HepG2 (cell line): ENCODE results near the gene MBLAC1.

Source experiments
- CTCF ChIP-seq: sonication (generic); formaldehyde crosslinking; IDR thresholded peaks from 2 replicates; pipeline ENCODE4 v1.5.0; 2020; ENCODE audit warnings: mild to moderate bottlenecking, missing genetic modification reagents, moderate library complexity
- E2F5 ChIP-seq: sonication (generic); formaldehyde crosslinking; conservative IDR thresholded peaks from 2 replicates; pipeline ENCODE4 v1.4.0; 2020; ENCODE audit warnings: missing genetic modification reagents
- SRY ChIP-seq: sonication (generic); formaldehyde crosslinking; IDR thresholded peaks from 2 replicates; pipeline ENCODE4 v1.8.0; 2022; ENCODE audit warnings: mild to moderate bottlenecking, missing genetic modification reagents
- ZFX ChIP-seq: sonication (generic); formaldehyde crosslinking; IDR thresholded peaks from 2 replicates; pipeline ENCODE4 v1.4.0; 2020; ENCODE audit warnings: mild to moderate bottlenecking, low read depth, missing genetic modification reagents, moderate library complexity
- ZMAT5 ChIP-seq: sonication (generic); formaldehyde crosslinking; IDR thresholded peaks from 2 replicates; pipeline ENCODE4 v1.5.0; 2020; ENCODE audit warnings: mild to moderate bottlenecking, low read depth, missing genetic modification reagents, borderline replicate concordance
- ZNF546 ChIP-seq: sonication (generic); formaldehyde crosslinking; conservative IDR thresholded peaks from 2 replicates; pipeline ENCODE4 v1.8.1; 2023; ENCODE audit warnings: mild to moderate bottlenecking, missing genetic modification reagents
- ZNF547 ChIP-seq: sonication (generic); formaldehyde crosslinking; IDR thresholded peaks from 2 replicates; pipeline ENCODE4 v1.5.1; 2020; ENCODE audit warnings: mild to moderate bottlenecking, missing genetic modification reagents
- ZNF674 ChIP-seq: sonication (generic); formaldehyde crosslinking; IDR thresholded peaks from 2 replicates; pipeline ENCODE4 v1.5.0; 2020; ENCODE audit warnings: low read depth, mild to moderate bottlenecking, missing genetic modification reagents
- TF ChIP-seq, protein P1 (sequence below): sonication (generic); formaldehyde crosslinking; IDR thresholded peaks from 2 replicates; pipeline ENCODE4 v1.4.0; 2020; ENCODE audit warnings: mild to moderate bottlenecking, low read depth, missing genetic modification reagents

- TF ChIP-seq, protein P1, sequence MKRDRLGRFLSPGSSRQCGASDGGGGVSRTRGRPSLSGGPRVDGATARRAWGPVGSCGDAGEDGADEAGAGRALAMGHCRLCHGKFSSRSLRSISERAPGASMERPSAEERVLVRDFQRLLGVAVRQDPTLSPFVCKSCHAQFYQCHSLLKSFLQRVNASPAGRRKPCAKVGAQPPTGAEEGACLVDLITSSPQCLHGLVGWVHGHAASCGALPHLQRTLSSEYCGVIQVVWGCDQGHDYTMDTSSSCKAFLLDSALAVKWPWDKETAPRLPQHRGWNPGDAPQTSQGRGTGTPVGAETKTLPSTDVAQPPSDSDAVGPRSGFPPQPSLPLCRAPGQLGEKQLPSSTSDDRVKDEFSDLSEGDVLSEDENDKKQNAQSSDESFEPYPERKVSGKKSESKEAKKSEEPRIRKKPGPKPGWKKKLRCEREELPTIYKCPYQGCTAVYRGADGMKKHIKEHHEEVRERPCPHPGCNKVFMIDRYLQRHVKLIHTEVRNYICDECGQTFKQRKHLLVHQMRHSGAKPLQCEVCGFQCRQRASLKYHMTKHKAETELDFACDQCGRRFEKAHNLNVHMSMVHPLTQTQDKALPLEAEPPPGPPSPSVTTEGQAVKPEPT = no peak
- no peak for TF ChIP-seq ZFX (CRISPR knock-in tag)
- TF ChIP-seq CTCF (CRISPR knock-in tag) = no peak
- no peak for TF ChIP-seq ZMAT5 (CRISPR knock-in tag)
- no peak for TF ChIP-seq ZNF546 (CRISPR knock-in tag)
- TF ChIP-seq SRY = no peak
- TF ChIP-seq E2F5 = no peak
- TF ChIP-seq ZNF674 (CRISPR knock-in tag) = no peak
- TF ChIP-seq ZNF547 (CRISPR knock-in tag) = no peak
Observed at GRCh38 chr7:100107125-100107737, 19.5 kb upstream of the MBLAC1 start.
